Breast epithelium (tissue), 3 donors: Measurements from ENCODE around the gene KCNC1.

Experiments
- CTCF ChIP-seq, 3 donors: fragments of 450-650 bp; IDR thresholded peaks; one replicate each; pipeline ENCODE4 v1.5.1; 2016 to 2017; ENCODE audit warnings: antibody characterized with exemption in 3 of 3, mild to moderate bottlenecking in 3 of 3, moderate library complexity in 3 of 3
- POLR2A ChIP-seq: fragments of 450-650 bp; IDR thresholded peaks from one replicate; pipeline ENCODE4 v1.6.1; 2016; ENCODE audit warnings: antibody characterized with exemption, mild to moderate bottlenecking, moderate library complexity
- POLR2AphosphoS5 ChIP-seq, 3 donors: sonication (generic); formaldehyde crosslinking; IDR thresholded peaks; one replicate each; pipeline ENCODE4 v1.6.1; 2017; ENCODE audit warnings: antibody characterized with exemption in 3 of 3

GRCh38 chr11:17782603-17783337, 48.2 kb downstream of the KCNC1 start:
- no peak for TF ChIP-seq CTCF (IDR thresholded peaks at IDR 0.05)
- TF ChIP-seq POLR2A: no peak
- no peak for TF ChIP-seq POLR2AphosphoS5 (IDR thresholded peaks at IDR 0.05)
